ENCODE data around the gene TCF7L2.

Gene TCF7L2

GRCh38 chr10:112972606-112973005 is 22.6 kb downstream of the TCF7L2 start:
- H4K12ac ChIP-seq (ENCODE audit: low read depth, low read length) = no peak overlapping the region
- no peak overlapping the region for H2AFZ ChIP-seq (ENCODE audit: insufficient read depth, low read length, poor library complexity)
- H2AK5ac ChIP-seq (ENCODE audit: low read length) = no peak overlapping the region
- H3K79me1 ChIP-seq (ENCODE audit: low read length) = peaks cover 6% of the 10 kb centered on the region
- H4K91ac ChIP-seq (ENCODE audit: low read depth, low read length) = no peak overlapping the region
- H3K4me3 ChIP-seq (ENCODE audit: low read depth, low read length) = no peak overlapping the region
- no peak overlapping the region for H3K14ac ChIP-seq (ENCODE audit: low read length)
- no peak overlapping the region for H3K18ac ChIP-seq (ENCODE audit: low read length)
- DNase-seq = peak; percentile 77 to 86
- no peak overlapping the region for H2BK12ac ChIP-seq (ENCODE audit: low read length)
- no peak overlapping the region for H3K27ac ChIP-seq (ENCODE audit: low read depth, low read length)
- H3K9ac ChIP-seq (ENCODE audit: low read length) = no peak overlapping the region
- no peaks in the 10 kb centered on the region for H3K27me3 ChIP-seq (ENCODE audit: insufficient read depth, low read length)
- no peak overlapping the region for H3K4me2 ChIP-seq (ENCODE audit: low read length)
- H3K4me1 ChIP-seq (ENCODE audit: control insufficient read depth in 1 of 2, insufficient read depth in 2 of 2, low read length in 2 of 2) = peaks cover 15 to 21% of the 10 kb centered on the region in 2 experiments
- H3K4ac ChIP-seq (ENCODE audit: low read depth, low read length) = no peak overlapping the region
- H3K23ac ChIP-seq (ENCODE audit: low read length) = no peak overlapping the region
- no peaks in the 10 kb centered on the region for H3K9me3 ChIP-seq (ENCODE audit: insufficient read depth, low read depth, low read length)
- no peak overlapping the region for H4K8ac ChIP-seq (ENCODE audit: low read depth, low read length)
- H2BK120ac ChIP-seq (ENCODE audit: insufficient read depth, low read length, poor library complexity) = no peak overlapping the region
- no peak overlapping the region for H2BK5ac ChIP-seq (ENCODE audit: low read depth, low read length, poor library complexity)
- WGBS (ENCODE audit: extremely low coverage, insufficient coverage, insufficient read length) = no CpG with 5 or more reads among the region's 5 CpGs
- peaks cover 7 to 23% of the 10 kb centered on the region in 2 experiments for H3K36me3 ChIP-seq (ENCODE audit: control insufficient read depth in 1 of 2, insufficient read depth in 2 of 2, low read length in 2 of 2)
- peaks cover 8% of the 10 kb centered on the region for H3K79me2 ChIP-seq (ENCODE audit: control insufficient read depth, insufficient read depth, low read length, poor library complexity)

DNA sequence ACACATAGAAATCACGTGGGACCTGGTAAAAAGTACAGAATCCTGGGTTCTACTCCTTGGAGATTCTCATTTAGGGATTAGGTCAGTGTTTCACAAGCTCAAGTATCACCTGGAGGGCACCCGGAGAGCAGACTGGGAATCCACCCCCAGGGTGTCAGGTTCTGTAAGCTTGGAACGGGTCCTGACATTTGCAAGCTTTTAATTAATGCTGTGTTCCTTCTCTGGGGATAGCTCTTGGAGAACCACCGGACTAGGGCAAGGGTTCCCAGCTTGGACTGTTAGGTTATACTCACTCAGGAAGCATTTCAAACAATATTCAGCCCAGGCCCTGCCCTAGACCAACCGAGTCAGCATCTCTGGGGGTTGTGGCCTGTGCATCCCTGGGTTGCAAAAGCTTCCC is 23.0 kb downstream of the TCF7L2 start:
- H4K12ac ChIP-seq (ENCODE audit: low read depth, low read length) = no peak overlapping the region
- no peak overlapping the region for H3K9ac ChIP-seq (ENCODE audit: low read length)
- no peak overlapping the region for H2BK5ac ChIP-seq (ENCODE audit: low read depth, low read length, poor library complexity)
- no peak overlapping the region for H3K27ac ChIP-seq (ENCODE audit: low read depth, low read length)
- H3K4me1 ChIP-seq (ENCODE audit: control insufficient read depth in 1 of 2, insufficient read depth in 2 of 2, low read length in 2 of 2) = peaks cover 15 to 21% of the 10 kb centered on the region in 2 experiments
- no peak overlapping the region for H3K4me2 ChIP-seq (ENCODE audit: low read length)
- H3K23ac ChIP-seq (ENCODE audit: low read length) = no peak overlapping the region
- no peak overlapping the region for H4K91ac ChIP-seq (ENCODE audit: low read depth, low read length)
- no peak overlapping the region for H2AFZ ChIP-seq (ENCODE audit: insufficient read depth, low read length, poor library complexity)
- no peaks in the 10 kb centered on the region for H3K9me3 ChIP-seq (ENCODE audit: insufficient read depth, low read depth, low read length)
- no peak overlapping the region for H3K14ac ChIP-seq (ENCODE audit: low read length)
- peaks cover 7 to 22% of the 10 kb centered on the region in 2 experiments for H3K36me3 ChIP-seq (ENCODE audit: control insufficient read depth in 1 of 2, insufficient read depth in 2 of 2, low read length in 2 of 2)
- H3K27me3 ChIP-seq (ENCODE audit: insufficient read depth, low read length) = no peaks in the 10 kb centered on the region
- no peak overlapping the region for H2AK5ac ChIP-seq (ENCODE audit: low read length)
- no peak overlapping the region for H4K8ac ChIP-seq (ENCODE audit: low read depth, low read length)
- H3K79me1 ChIP-seq (ENCODE audit: low read length) = peaks cover 6% of the 10 kb centered on the region
- H2BK120ac ChIP-seq (ENCODE audit: insufficient read depth, low read length, poor library complexity) = no peak overlapping the region
- no peak overlapping the region for H3K18ac ChIP-seq (ENCODE audit: low read length)
- H3K4me3 ChIP-seq (ENCODE audit: low read depth, low read length) = no peak overlapping the region
- no CpG with 5 or more reads among the region's 5 CpGs for WGBS (ENCODE audit: extremely low coverage, insufficient coverage, insufficient read length)
- H3K4ac ChIP-seq (ENCODE audit: low read depth, low read length) = peak overlapping the region; percentile 43
- H2BK12ac ChIP-seq (ENCODE audit: low read length) = no peak overlapping the region
- peaks cover 9% of the 10 kb centered on the region for H3K79me2 ChIP-seq (ENCODE audit: control insufficient read depth, insufficient read depth, low read length, poor library complexity)
- DNase-seq = peak; percentile 84 to 89

GRCh38 chr10:112973805-112974204 is 23.8 kb downstream of the TCF7L2 start:
- no peak overlapping the region for H3K4me3 ChIP-seq (ENCODE audit: low read depth, low read length)
- no peaks in the 10 kb centered on the region for H3K27me3 ChIP-seq (ENCODE audit: insufficient read depth, low read length)
- H2BK12ac ChIP-seq (ENCODE audit: low read length) = no peak overlapping the region
- H2AK5ac ChIP-seq (ENCODE audit: low read length) = no peak overlapping the region
- peaks cover 7 to 17% of the 10 kb centered on the region in 2 experiments for H3K36me3 ChIP-seq (ENCODE audit: control insufficient read depth in 1 of 2, insufficient read depth in 2 of 2, low read length in 2 of 2)
- no peak overlapping the region for H3K14ac ChIP-seq (ENCODE audit: low read length)
- no peak overlapping the region for H4K8ac ChIP-seq (ENCODE audit: low read depth, low read length)
- no peak overlapping the region for H2BK5ac ChIP-seq (ENCODE audit: low read depth, low read length, poor library complexity)
- no peaks in the 10 kb centered on the region for H3K9me3 ChIP-seq (ENCODE audit: insufficient read depth, low read depth, low read length)
- no peak overlapping the region for H2AFZ ChIP-seq (ENCODE audit: insufficient read depth, low read length, poor library complexity)
- no peak overlapping the region for H2BK120ac ChIP-seq (ENCODE audit: insufficient read depth, low read length, poor library complexity)
- H4K12ac ChIP-seq (ENCODE audit: low read depth, low read length) = no peak overlapping the region
- DNase-seq = no peak
- peak overlapping the region; percentile 53 for H3K4ac ChIP-seq (ENCODE audit: low read depth, low read length)
- WGBS (ENCODE audit: extremely low coverage, insufficient coverage, insufficient read length) = no CpG with 5 or more reads among the region's 5 CpGs
- H3K79me2 ChIP-seq (ENCODE audit: control insufficient read depth, insufficient read depth, low read length, poor library complexity) = peaks cover 8% of the 10 kb centered on the region
- H3K9ac ChIP-seq (ENCODE audit: low read length) = no peak overlapping the region
- H3K79me1 ChIP-seq (ENCODE audit: low read length) = peaks cover 4% of the 10 kb centered on the region
- no peak overlapping the region for H4K91ac ChIP-seq (ENCODE audit: low read depth, low read length)
- H3K23ac ChIP-seq (ENCODE audit: low read length) = no peak overlapping the region
- no peak overlapping the region for H3K27ac ChIP-seq (ENCODE audit: low read depth, low read length)
- no peak overlapping the region for H3K18ac ChIP-seq (ENCODE audit: low read length)
- H3K4me2 ChIP-seq (ENCODE audit: low read length) = no peak overlapping the region
- peaks cover 15 to 21% of the 10 kb centered on the region in 2 experiments for H3K4me1 ChIP-seq (ENCODE audit: control insufficient read depth in 1 of 2, insufficient read depth in 2 of 2, low read length in 2 of 2)

DNA sequence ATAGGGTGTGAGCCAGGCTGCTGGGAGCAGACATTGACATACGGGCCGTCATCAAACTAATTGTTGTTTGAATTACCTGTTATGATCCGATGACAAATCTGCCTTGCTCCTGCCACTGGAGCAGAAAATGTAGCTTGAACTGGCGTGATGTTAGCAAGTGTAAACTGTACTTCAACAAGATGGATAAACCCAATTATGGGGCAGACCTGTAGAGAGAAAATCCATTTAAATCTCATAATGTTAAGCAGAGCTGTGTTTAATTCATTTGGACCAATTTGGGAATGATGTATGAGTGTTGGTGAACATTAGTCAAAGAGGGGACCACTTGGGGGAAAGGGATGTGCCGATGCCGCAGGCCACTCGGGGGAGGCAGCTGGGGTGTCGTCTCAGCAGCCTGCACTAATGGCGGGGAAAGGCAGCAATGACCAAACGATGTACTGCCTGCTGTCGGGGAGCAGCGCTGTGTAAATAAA is 27.4 kb downstream of the TCF7L2 start:
- DNase-seq = no peak
- Histone ChIP-seq H3K27ac (ENCODE audit: low read depth, low read length) (no peak overlapping the region), H4K12ac (ENCODE audit: low read depth, low read length) (no peak overlapping the region), H3K14ac (ENCODE audit: low read length) (no peak overlapping the region), H2BK12ac (ENCODE audit: low read length) (no peak overlapping the region), H3K4me3 (ENCODE audit: low read depth, low read length) (no peak overlapping the region), H3K27me3 (ENCODE audit: insufficient read depth, low read length) (no peaks in the 10 kb centered on the region), H2BK120ac (ENCODE audit: insufficient read depth, low read length, poor library complexity) (no peak overlapping the region), H4K91ac (ENCODE audit: low read depth, low read length) (no peak overlapping the region), H2AK5ac (ENCODE audit: low read length) (no peak overlapping the region), H3K79me2 (ENCODE audit: control insufficient read depth, insufficient read depth, low read length, poor library complexity) (peaks cover 11% of the 10 kb centered on the region), H3K18ac (ENCODE audit: low read length) (no peak overlapping the region), H2BK5ac (ENCODE audit: low read depth, low read length, poor library complexity) (no peak overlapping the region), H3K23ac (ENCODE audit: low read length) (no peak overlapping the region), H3K79me1 (ENCODE audit: low read length) (peaks cover 1% of the 10 kb centered on the region), H3K4me2 (ENCODE audit: low read length) (no peak overlapping the region), H2AFZ (ENCODE audit: insufficient read depth, low read length, poor library complexity) (no peak overlapping the region), H4K8ac (ENCODE audit: low read depth, low read length) (no peak overlapping the region), H3K4me1 (ENCODE audit: control insufficient read depth in 1 of 2, insufficient read depth in 2 of 2, low read length in 2 of 2) (peaks cover 1 to 16% of the 10 kb centered on the region in 2 experiments), H3K36me3 (ENCODE audit: control insufficient read depth in 1 of 2, insufficient read depth in 2 of 2, low read length in 2 of 2) (peaks cover 3 to 9% of the 10 kb centered on the region in 2 experiments), H3K9me3 (ENCODE audit: insufficient read depth, low read depth, low read length) (no peaks in the 10 kb centered on the region), H3K4ac (ENCODE audit: low read depth, low read length) (peak overlapping the region; percentile 16), H3K9ac (ENCODE audit: low read length) (no peak overlapping the region)
- no CpG with 5 or more reads among the region's 12 CpGs for WGBS (ENCODE audit: extremely low coverage, insufficient coverage, insufficient read length)
